NCI-H2029 (cell line): ENCODE results near the gene TMEM119.
"Not testable (repeated sequence)": the region's sequence is repeated elsewhere in the genome, so short reads cannot be mapped to it uniquely, and the experiment has no call there.

Experiments
- DNase-seq: peaks from one replicate; lab custom pipeline; 2025; lab: John Stamatoyannopoulos, UW

TMEM119 gene

DNA sequence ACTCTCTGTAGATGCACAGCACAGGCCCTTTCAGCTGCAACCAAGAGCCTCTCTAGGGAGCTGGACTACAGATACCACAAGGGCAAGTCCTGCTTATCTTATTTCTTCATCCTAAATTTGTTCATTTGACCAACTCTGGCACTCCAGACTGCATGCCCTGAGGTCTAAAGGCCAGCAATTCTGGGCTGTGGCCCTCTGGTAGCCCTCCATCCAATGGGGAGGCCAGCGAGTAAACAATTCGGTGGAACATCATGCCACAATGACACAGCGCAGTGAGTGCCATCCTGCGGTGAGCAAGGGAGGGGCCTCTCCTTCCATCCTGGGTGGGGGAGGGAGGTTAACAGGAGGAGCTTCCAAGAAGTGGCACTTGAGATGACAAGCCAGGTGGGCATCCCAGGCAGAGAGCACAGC, 36.5 kb upstream of the TMEM119 start:
- no peak for DNase-seq

DNA sequence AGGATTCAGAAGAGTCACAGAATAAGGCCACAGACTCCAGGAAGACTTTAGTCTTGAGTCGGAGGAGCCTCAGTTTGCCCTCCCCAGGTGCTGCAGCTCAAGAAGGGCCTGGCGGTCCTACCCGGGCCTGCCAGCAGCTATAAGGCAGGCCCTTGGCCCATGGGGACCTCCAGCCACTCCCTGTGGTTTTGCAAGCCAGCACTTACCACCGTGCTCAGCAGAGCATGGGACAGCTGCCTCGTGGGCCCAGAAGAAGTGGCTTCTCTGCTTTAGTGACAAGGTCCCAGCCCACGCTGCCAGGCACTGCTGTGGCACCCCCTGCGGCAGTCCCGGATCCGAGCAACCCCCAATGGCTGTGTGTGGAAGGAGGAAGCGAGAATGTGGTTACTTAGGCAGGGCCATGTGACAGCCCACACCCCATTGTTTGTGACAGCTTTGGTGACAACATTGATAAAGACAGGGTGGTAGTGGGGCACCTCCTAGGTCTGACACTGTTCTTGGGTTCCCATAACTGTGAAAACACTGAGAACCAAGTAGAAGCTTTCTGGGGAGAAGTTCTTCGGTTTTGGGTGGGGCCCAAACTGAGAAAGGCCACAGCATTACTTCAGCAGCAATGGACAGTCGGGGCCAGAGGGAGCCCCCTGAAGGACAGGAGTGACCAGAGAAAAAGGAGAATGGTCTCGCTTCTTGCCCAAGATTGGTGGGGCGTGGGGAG, 35.8 kb upstream of the TMEM119 start, which contains the start of gene SELPLG:
TSS of gene SELPLG (minus strand) at position 361 of the 715 bp plus-strand sequence. CDS start 9,587 bp downstream, outside the sequence.
- no peak for DNase-seq

DNA sequence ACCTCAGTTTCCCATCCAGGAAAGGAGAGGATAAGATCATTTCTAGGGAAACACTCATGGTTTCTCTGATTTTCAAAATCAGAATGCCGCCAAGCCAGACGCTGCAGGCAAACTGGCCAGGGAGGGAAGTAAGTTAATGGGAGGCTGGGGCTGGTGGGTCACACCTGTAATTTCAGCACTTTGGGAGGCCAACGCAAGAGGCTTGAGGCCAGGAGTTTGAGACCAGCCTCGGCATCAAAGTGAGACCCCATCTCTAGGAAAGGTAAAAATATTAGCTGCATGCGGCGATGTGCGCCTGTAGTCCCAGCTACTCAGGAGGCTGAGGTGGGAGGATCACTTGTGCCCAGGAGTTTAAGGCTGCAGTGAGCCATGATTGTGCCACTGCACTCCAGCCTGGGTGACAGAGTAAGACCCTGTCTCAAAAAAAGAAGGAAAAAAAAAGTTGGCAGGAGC, 35.2 kb upstream of the TMEM119 start:
- no peak for DNase-seq

DNA sequence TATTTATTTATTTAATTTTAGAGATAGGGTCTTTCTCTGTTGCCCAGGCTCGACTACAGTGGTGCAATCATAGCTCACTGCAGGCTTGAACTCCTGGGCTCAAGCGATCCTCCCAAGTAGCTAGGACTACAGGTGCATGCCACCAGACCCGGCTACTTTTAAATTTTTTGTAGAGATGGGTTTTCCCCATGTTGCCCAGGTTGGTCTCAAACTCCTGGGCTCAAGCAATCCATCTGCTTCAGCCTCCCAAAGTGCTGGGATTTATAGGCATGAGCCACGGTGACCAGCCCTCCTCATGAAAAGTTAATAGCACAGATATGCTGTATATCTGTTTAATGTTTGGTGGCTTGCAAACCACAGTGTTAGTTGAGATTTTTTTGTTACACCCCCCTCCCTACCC, 33.4 kb upstream of the TMEM119 start:
- not testable (repeated sequence) for DNase-seq

DNA sequence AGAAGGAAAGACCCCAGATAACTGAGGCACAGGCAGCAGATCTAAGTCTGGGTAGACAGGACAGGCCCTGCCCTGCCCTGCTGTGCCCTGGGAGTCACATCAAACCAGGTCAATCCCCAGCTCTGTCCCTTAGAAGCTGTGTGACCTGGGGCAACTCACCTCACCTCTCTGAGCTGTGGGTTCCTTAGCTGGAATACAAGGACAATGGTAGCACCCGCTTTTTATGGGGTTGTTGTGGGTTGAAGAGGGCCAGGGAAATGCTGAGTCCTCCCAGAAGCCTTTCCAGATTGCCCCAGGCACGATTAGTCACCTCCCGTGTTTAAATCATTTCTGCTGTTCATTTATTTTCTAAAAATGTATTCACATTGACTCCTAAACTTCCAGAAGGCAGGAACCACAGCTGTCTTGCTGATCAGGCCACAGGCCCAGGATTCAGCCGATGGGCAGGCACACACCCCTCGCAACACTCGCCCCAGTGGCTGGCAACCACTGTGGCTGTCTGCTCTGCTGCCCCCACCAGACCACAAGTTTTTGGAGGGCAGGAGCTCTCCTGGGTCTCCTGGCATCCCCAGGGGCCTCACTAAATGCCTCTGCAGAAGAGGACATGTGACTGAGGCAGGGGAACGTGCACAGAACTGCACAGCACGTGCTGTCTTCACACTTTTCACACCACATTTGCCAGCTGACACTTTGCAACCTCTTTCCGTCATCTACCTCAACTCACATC, 32.8 kb upstream of the TMEM119 start:
- DNase-seq: no peak

DNA sequence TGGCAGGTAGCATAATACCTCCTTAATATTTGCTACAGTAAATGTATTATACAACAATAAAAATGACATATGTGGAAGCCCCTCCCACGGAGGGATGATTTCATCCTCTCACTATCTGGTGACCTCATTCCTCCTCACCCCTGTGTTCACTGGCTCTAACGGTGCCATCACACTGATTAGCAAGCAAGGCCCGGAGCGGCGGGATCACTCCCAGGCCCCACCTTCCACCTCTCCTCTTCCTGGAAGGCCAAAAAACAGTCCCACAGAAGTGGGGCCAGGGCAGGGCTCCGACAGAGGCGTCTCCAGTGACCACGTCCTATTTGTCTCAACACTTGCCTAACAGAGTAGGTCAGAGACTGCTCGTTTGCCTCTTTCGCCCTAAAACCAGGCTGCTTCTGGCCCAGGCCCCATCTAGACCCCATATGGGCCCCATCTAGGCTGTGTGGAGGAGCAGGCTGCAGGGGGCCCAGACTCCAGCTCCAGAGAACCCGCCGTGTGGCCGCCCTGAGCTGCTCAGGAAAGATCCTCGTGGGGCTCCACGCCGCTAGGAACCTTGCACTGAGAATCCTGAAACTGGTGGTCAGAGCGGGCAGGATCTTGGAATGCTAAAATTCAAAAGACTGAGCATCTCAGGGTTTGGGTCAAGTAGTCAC, 32.1 kb upstream of the TMEM119 start:
- DNase-seq: no peak

DNA sequence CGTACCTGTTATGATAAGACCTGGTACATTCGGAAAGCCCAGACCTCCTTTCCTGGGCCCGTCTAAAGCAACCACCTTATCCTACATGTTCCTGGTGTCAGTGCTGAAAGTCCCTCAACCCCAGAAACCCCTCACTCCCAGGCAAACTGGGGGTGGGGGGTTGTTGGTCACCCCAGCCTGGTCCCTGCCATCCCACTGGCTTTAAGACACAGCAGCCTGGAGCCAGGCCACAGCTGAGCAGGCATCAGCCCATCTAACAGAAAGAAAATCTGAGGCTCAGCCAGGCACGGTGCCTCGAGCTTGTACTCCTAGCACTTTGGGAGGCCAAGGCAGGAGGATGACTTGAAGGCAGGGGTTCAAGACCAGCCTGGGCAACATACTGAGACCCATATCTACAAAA, 31.3 kb upstream of the TMEM119 start:
- DNase-seq: no peak

DNA sequence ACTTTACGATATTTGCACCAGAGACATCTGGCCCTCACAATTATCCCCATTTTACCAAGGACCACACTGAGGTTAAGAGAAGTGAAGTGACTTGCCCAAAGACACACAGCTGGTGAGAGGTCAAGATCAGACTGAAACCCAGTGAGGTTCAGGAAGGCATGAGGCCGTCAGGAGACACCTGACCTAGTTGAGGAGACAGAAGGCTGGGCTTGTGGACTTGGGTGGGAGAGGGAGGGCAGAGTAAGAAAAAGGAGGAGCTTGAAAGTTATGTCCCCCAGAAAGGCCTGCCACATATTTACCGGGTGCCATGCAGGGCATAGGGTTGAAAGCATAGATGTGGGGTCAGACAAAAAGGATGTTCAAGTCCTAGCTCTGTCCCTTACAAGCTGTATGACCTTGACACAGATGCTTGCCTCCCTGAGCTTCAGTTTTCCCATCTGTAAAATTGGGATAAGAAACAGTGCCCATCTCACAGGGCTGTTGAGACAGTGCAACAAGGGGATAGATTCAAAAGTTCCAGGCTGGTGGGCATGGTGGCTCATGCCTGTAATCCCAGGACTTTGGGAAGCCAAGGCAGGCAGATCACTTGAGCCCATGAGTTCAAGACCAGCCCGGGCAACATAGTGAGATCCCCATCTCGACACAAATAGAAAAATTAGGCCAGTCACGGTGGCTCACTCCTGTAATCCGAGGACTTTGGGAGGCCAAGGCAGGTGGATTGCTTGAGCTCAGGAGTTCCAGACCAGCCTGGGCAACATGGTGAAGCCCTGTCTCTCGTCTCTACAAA, 29.4 kb upstream of the TMEM119 start:
- no peak for DNase-seq

DNA sequence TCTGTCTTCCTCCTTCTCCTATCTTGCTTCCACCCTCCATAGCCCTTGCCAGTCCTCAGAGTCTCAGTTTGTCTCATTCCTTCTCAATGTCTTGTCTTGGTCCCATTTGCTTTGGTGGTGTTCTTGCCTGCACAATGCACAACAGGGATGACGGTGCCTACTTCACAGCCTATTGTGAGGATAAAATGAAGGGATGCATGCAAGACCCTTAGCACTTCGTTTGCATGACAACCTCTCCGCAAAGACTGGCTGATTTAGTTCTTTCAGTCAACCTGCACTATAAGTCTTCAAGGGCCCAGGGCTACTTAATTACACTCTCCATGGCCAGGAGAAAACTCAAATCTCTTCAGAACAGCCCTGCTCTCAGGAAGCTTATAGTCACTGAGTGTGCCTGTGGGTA, 27.3 kb upstream of the TMEM119 start:
- no peak for DNase-seq

DNA sequence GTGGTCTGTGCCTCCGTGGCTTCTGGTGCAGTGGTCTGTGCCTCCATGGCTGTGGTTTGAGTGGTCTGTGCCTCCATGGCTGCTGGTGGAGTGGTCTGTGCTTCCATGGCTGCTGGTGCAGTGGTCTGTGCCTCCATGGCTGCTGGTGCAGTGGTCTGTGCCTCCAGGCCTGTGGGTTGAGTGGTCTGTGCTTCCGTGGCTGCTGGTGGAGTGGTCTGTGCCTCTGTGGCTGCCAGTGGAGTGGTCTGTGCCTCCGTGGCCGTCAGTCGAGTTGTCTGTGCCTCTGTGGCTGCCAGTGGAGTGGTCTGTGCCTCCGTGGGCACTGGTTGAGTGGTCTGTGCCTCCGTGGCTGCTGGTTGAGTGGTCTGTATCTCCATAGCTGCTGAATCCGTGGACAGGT, 25.7 kb upstream of the TMEM119 start:
- DNase-seq: no peak

DNA sequence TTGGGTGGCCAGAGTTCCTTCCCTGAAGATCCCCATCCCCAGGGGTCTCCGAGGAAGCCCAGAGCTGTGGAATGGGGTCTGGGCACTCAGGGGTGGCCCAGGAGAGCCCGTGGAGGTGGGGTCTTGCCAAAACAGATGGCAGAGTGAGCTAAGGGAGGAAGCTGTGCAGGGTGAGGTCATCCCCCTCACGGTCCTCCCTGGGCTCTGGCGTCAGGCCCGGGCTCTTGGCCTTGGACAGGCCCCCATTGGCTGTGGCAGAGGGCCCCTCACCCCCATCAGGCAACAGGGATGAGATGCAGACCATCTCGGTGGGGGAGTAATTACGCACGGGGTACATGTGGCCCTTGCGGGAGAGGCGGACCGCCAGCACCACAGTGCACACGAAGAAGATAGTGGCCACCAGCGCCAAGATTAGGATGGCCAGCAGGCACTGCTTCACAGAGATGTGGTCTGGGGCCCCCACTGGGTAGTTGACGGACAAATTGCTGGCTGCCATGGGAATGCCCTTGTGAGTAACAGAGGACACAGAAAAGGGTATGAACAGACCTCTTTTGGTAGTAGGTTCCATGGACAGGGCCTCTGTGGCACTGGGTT, 25.1 kb upstream of the TMEM119 start:
- no peak for DNase-seq

DNA sequence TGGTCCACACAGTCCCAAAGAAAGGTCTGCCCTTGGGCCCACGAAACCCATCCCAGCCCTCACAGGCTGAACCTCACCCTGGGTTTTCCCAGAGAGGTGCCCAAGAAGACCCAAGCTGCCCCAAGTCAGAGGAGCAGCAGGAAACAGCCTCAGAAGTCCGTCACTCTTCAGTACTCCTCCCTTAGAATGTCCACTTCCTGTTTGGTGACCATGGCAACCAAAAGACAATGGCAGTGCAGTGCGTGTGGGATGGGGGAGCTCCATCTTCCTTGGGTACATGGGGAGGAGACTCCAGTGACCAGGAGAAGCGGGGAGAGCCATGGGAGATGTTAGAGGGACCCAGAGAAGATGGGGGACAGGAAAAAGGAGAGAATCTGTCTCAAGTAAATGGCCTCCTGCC, 24.5 kb upstream of the TMEM119 start:
- DNase-seq: peak; percentile 51

DNA sequence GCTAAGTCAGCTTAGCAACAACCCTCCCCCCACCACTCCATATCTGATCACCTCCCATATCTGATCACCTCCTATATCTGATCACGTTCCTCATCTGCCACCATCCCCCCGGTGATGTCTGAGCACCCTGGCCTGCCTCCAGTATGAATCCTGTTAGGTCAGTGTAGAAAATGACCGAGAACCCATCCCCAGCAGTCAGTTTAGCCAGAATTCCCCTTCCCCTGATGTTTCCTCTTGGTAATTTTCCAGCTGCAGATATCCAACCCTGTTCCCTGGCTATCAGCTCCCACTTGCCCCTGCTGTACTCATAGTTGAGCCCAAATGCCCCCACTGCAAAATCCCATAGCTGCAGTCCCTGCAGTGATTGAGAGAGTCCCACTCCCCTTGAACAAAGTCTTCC, 23.3 kb upstream of the TMEM119 start:
- DNase-seq: no peak

DNA sequence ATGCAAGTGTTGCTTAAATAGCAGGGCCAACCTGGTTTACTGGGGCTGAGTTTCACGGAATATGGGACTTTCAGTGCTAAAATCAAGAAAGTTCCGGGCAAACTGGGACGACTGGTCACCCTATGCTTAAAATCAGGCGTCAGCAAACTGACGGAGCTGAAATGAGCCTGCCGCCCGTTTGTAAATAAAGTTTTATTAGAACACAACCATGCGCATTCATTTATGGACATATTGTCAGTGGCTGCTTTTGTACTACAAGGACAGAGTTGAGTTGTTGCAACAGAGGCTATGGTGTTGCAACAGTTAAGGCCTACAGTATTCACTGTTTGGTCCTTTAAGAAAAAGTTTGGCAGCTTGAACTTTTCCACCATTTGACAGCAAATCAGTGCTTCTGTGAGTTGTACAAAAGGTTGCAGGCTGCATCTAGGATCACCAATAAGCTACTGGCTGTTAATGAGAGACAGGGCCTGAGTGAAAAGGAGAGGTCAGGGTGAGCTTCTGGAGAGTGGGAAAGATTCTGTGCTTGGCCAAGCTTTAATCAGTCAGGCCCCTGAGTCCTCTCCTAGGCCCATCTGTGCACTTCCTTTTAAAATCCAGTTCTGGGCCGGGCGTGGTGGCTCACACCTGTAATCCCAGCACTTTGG, 22.5 kb upstream of the TMEM119 start:
- no peak for DNase-seq

DNA sequence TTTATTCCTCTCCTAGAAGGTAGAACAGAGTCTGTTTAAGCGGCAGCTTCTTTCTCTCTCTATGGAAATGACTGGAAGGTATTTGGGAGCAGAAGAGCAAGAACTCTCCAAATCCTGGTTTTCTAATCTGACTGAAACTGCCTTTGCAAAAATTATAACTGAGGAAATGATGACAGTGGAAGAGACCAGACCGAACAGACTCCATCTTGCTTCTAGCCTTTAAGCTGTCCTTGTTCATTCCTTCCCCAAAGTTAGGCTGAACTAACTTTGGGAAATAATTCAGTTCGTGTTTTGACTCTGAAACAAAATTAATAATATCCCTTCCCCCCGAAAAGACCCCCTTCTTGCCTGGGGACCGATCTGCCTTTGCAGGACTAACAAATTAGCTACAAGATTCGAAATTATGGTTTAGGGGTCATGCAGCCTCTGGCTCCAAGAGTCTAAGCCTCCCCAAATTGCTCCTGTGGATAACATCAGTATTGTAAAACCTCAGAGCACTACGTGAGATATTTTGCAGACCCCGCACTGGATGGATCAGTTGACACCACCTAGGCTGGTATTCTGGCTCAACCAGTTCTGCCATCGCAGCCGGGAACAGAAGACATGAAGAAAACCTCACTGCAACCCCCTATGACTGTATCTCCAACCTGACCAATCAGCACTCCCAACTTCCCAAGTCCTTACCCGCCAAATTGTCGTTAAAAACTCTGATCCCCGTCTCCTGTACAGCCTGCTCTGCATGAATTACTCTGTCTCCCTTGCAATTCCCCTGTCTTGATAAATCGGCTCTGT, 21.7 kb upstream of the TMEM119 start:
- DNase-seq: no peak

DNA sequence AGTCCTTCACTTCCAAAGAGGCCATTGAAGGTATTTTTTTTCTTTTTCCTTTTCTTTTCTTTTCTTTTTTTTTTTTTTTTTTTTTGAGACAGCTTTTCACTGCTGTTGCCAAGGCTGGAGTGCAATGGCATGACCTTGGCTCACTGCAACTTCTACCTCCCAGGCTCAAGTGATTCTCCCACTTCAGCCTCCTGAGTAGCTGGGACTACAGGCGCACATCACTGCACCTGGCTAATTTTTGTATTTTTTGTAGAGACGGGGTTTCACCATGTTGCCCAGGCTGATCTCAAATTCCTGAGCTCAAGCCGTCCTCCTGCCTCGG, 21.0 kb upstream of the TMEM119 start:
- not testable (repeated sequence) for DNase-seq

DNA sequence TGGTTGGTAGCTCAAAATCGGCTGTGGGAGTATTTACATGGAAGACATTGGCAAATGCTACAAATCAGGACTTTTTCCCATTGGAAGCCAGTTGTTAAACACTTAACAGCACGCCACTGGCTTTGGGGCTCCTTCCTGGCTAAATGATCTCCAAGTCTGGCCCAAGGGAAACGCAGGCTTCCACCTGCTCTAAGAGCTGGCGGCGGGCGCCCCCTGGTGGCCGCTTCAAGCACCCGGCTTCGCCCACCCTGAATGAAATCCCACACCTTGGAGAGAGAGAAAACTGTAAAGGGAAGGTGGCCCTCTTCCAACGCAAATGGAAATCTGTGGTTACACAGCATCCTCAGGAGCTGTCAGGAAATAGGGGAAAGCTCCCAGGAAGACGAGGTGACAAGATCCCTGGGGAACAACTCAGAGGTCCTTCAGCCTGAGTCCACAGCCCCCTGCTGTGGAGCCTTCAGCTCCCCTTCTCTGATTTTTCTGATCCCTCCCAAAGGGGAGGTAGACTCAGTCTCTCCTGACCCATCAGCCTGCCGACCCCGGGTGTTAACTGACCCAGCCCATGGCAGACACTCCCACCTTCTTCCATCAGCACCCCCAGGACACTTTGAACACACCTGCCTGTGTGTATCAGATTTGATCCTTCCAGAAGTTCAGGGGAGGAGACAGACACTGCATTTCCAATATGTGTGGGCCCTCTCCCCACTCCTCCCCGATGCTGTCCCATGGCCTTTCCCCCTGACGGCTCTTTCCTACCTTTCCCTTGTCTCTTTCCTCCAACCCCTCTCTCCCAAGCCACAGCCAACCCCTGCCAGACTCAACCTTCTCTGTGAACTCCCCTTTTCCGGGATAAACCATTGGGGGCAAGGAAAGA, 20.4 kb upstream of the TMEM119 start:
- DNase-seq: peak; percentile 77

DNA sequence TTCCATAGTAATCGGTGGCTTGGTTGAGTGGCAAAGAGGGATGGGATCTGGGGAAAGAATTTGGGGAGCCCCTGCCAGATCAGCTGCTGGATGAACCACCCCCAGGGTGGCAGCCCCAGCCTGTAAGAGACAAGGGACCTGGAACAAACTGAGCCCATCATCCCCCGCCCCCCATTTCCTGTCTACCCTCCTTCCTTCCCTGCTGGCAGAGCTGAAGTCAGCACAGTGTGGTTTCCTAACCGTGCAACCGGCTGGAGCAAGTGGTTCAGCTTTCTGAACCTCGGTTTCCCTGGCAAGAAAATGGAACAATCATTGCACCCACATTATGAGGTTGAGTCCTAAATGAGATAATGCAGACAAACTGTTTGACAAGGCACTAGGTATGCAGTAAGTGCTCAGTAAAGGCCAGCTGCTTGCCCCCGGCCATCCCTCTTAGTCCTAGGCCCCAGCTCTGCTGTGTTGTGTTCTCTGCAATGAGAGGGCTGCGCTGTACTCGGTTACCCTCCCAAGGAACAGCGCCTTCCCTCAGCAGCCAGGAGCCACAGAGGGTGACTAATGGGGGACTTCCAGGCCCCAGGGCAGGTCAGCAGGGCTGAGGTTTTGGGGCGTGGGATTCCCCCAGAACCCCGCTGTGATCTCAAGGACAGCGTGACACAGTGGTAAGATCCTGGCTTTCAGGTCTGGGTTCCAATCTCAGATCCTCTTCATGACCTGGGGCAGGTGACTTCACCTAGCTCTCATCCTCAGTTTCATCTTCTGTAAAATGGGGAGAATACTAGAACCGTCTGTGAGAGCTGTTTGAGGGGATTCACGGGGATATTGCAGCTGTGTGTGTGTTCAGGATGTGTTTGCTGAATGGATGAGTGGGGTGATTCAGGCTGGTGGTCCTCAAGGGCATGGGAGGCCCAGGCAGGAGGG, 19.3 kb upstream of the TMEM119 start:
- DNase-seq: no peak

DNA sequence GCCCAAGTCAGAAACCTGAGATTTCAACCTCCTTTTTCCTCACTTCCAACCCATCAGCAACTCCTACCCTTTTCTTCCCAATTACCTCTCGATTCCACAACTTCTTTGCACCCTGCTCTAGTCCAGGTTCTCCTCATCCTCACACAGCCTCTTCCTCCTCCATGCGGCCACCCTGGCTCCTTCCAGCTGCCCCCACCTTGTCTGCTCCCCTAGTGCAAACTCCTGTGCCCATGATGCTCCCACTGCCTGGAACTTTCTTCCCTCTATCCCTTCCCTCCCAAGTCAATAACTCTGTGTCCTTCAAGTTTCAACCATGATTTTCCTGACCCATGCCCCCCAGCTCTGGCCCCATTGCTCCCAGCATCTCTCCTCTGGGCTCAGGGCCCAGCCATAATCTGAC, 18.5 kb upstream of the TMEM119 start:
- DNase-seq: no peak
